B cell (primary cell): Measurements from ENCODE around the gene COMMD8. TPM values are rescaled to one million over a fixed set of nuclear protein-coding genes. Genes with fewer than 3 reads are reported as not detected.

ENCODE experiments used
- ATAC-seq: fragments of 200-7000 bp; cut with Tn5 transposase; one replicate; pipeline ENCODE4 v1.10.0; 2021; ENCODE audit warnings: low read depth, mild to moderate bottlenecking, moderate number of reproducible peaks, moderate library complexity
- CTCF ChIA-PET: fragments of 350-600 bp; sonication (Branson Sonifier 250); formaldehyde crosslinking; loops from one replicate; lab custom pipeline; 2021; ENCODE audit warnings: antibody characterized with exemption, inconsistent platforms; lab: Charles Lee
- POLR2A ChIA-PET: fragments of 350-600 bp; sonication (Branson Sonifier 250); formaldehyde crosslinking; loops from one replicate; lab custom pipeline; 2021; ENCODE audit warnings: antibody characterized with exemption; lab: Charles Lee
- DNase-seq: peaks from one replicate; pipeline ENCODE4 v3.0.0; 2013
- H2AFZ ChIP-seq: 2 replicates; pipeline ENCODE4 v1.6.1; 2012; ENCODE audit warnings: mild to moderate bottlenecking, low read depth, low read length; ENCODE audit not compliant: insufficient read depth, poor library complexity, severe bottlenecking
- H3K27ac ChIP-seq, 2 donors: 1 replicate in 1 of 2; 2 replicates in 1 of 2; pipeline ENCODE4 v1.5.1; 2012 to 2013; ENCODE audit warnings: low read length in 2 of 2, mild to moderate bottlenecking in 2 of 2, moderate library complexity in 1 of 2
- H3K27me3 ChIP-seq, 4 experiments: fragments of 200-600 bp in 1 of 4; sonication (generic) in 1 of 4; replicated peaks in 1 of 4; 1 replicate in 2 of 4; 2 replicates in 2 of 4; pipeline versions ENCODE4 v1.6.1 to v1.7.0; 2013 to 2016; ENCODE audit warnings: low read length in 3 of 4, mild to moderate bottlenecking in 2 of 4, mixed read lengths in 1 of 4, moderate library complexity in 1 of 4; ENCODE audit not compliant: insufficient read depth in 4 of 4, control insufficient read depth in 3 of 4; ENCODE audit errors: control extremely low read depth in 1 of 4
- H3K36me3 ChIP-seq, 2 experiments: replicated peaks in 1 of 2; 1 replicate in 1 of 2; 2 replicates in 1 of 2; pipeline versions ENCODE4 v1.6.1 to v1.7.1; 2013; ENCODE audit warnings: low read length in 1 of 2; ENCODE audit not compliant: insufficient read depth in 2 of 2, control insufficient read depth in 1 of 2; ENCODE audit errors: control extremely low read depth in 1 of 2, extremely low read depth in 1 of 2
- H3K4me1 ChIP-seq, 2 donors: fragments of 200-600 bp in 1 of 2; sonication (generic) in 1 of 2; 1 replicate in 1 of 2; 2 replicates in 1 of 2; pipeline versions ENCODE4 v1.5.1 to v1.6.1; 2013 to 2017; ENCODE audit warnings: low read length in 2 of 2; ENCODE audit not compliant: control insufficient read depth in 2 of 2, insufficient read depth in 2 of 2
- H3K4me2 ChIP-seq: replicated peaks from 2 replicates; pipeline ENCODE3; 2012; ENCODE audit warnings: mild to moderate bottlenecking, low read depth, low read length; ENCODE audit not compliant: poor library complexity, severe bottlenecking
- H3K4me3 ChIP-seq, 5 experiments: fragments of 200-600 bp in 1 of 5; sonication (generic) in 1 of 5; 1 replicate in 3 of 5; 2 replicates in 2 of 5; pipeline versions ENCODE4 v1.5.1 to v1.7.0; 2011 to 2016; ENCODE audit warnings: low read length in 4 of 5, mild to moderate bottlenecking in 4 of 5, low read depth in 2 of 5, control low read depth in 1 of 5, moderate library complexity in 1 of 5; ENCODE audit not compliant: insufficient read depth in 1 of 5; ENCODE audit errors: control extremely low read depth in 1 of 5, extremely low read depth in 1 of 5
- H3K79me2 ChIP-seq: fragments of 200-600 bp; sonication (generic); one replicate; pipeline ENCODE4 v1.6.0; 2016; ENCODE audit warnings: low read length; ENCODE audit not compliant: control insufficient read depth, insufficient read depth
- H3K9ac ChIP-seq: fragments of 200-600 bp; sonication (generic); 2 replicates; pipeline ENCODE4 v1.6.1; 2017; ENCODE audit warnings: mild to moderate bottlenecking, low read length, moderate library complexity
- H3K9me3 ChIP-seq, 3 donors: one replicate each; pipeline versions ENCODE4 v1.6.1 to v1.7.1; 2013; ENCODE audit warnings: low read length in 2 of 3; ENCODE audit not compliant: control insufficient read depth in 2 of 3, insufficient read depth in 1 of 3; ENCODE audit errors: control extremely low read depth in 1 of 3
- H4K20me1 ChIP-seq: 2 replicates; pipeline ENCODE4 v1.6.0; 2012; ENCODE audit warnings: mild to moderate bottlenecking, low read length; ENCODE audit not compliant: insufficient read depth, control insufficient read depth, poor library complexity, severe bottlenecking
- H3K27ac Mint-ChIP-seq: one replicate; pipeline ENCODE4 v1.8.0; 2021; ENCODE audit warnings: mixed read lengths
- H3K27me3 Mint-ChIP-seq: one replicate; pipeline ENCODE4 v1.8.0; 2021; ENCODE audit warnings: mixed read lengths
- H3K4me1 Mint-ChIP-seq: one replicate; pipeline ENCODE4 v1.8.0; 2021; ENCODE audit warnings: mixed read lengths
- H3K4me3 Mint-ChIP-seq: one replicate; pipeline ENCODE4 v1.8.0; 2021; ENCODE audit warnings: mixed read lengths
- H3K9me3 Mint-ChIP-seq: one replicate; pipeline ENCODE4 v1.8.0; 2022; ENCODE audit warnings: mixed read lengths; ENCODE audit not compliant: insufficient read depth
- CTCF ChIP-seq: fragments of 200-600 bp; IDR thresholded peaks from one replicate; pipeline ENCODE4 v1.8.0; 2022; ENCODE audit warnings: antibody characterized with exemption, mild to moderate bottlenecking
- EZH2 ChIP-seq: IDR thresholded peaks from 2 replicates; pipeline ENCODE4 v1.6.1; 2012; ENCODE audit warnings: borderline replicate concordance, low read depth, mild to moderate bottlenecking, moderate library complexity, low read length; ENCODE audit not compliant: insufficient read depth, poor library complexity, severe bottlenecking
- WGBS: methylation state at CpG from one replicate; pipeline ENCODE4 v1.1.5; 2013; ENCODE audit warnings: missing lambda C conversion rate; ENCODE audit not compliant: insufficient coverage; 5-methylcytosine and 5-hydroxymethylcytosine counted together
- intact Hi-C: fragments of 100-400 bp; cut with micrococcal nuclease; formaldehyde crosslinking; loops from one replicate; pipeline ENCODE4 v1.10.0; 2022
- polyA plus RNA-seq: library from polyadenylated mRNA; depleted of rRNA; stranded (reverse); fragments of >200 nt; gene quantifications from 2 replicates; pipeline ENCODE4 v1.2.3, GENCODE V29; 2012
- total RNA-seq, 2 donors: library from RNA; stranded (reverse); fragments of 120-200 nt in 1 of 2; gene quantifications; 1 replicate in 1 of 2; 2 replicates in 1 of 2; pipeline versions ENCODE4 v1.2.3 to v1.2.4, GENCODE V29; 2013 to 2022

Gene COMMD8
- total and polyA plus RNA-seq, 2 donors (not counting 1 experiment from before 2014, with no cell fraction given), result 5.5 to 15.2 TPM

- H3K27ac ChIP-seq, result peak overlapping the region; percentile 73 to 96
- peak overlapping the region; percentile 18 for H3K4me3 Mint-ChIP-seq
- ChIA-PET POLR2A (no interaction called here), CTCF (interaction anchor here (2.7 kb wide), 1 partner anchor 19 kb away, joined by 44 read pairs; the partner anchor contains the start of gene ATP10D)
- no peak overlapping the region for H3K4me3 ChIP-seq
- peaks cover 22 to 27% of the 10 kb centered on the region in 2 donors for H3K4me1 ChIP-seq
- no CpG with 5 or more reads among the region's 2 CpGs for WGBS
- no peaks in the 10 kb centered on the region for H3K9me3 Mint-ChIP-seq
- ATAC-seq, result peak; percentile 13
- H3K27ac Mint-ChIP-seq, result peak overlapping the region; percentile 77
- H3K4me1 Mint-ChIP-seq, result peaks cover 49% of the 10 kb centered on the region
- no peaks in the 10 kb centered on the region for H3K27me3 Mint-ChIP-seq
- no peak overlapping the region for H3K9ac ChIP-seq
- TF ChIP-seq CTCF (no peak), EZH2 (no peak)
- H3K4me2 ChIP-seq, result no peak overlapping the region
- H4K20me1 ChIP-seq, result no peaks in the 10 kb centered on the region
- H3K36me3 ChIP-seq, result no peaks in the 10 kb centered on the region
- peaks cover 29% of the 10 kb centered on the region for H3K79me2 ChIP-seq
- H3K9me3 ChIP-seq, result no peaks in the 10 kb centered on the region
- intact Hi-C loops, result no loop called here
- no peak overlapping the region for H2AFZ ChIP-seq
- DNase-seq, result peak; percentile 81
- H3K27me3 ChIP-seq, result no peaks in the 10 kb centered on the region
These were observed 1.5 kb upstream of the COMMD8 start for GRCh38 chr4:47465004-47465403.

GRCh38 chr4:47462799-47463234, 685 bp downstream of the COMMD8 start:
- H3K36me3 ChIP-seq, result peaks cover 2 to 5% of the 10 kb centered on the region in 2 experiments
- peak overlapping the region; percentile 66 to 89 (median 82) for H3K4me3 ChIP-seq
- DNase-seq, result no peak
- intact Hi-C loops, result loop anchor here (1.0 to 2.0 kb wide), 7 partner anchors 22 to 1368 kb away; partner anchors contain the start of genes ATP10D, NFXL1, OCIAD1 and SLAIN2
- WGBS, result 0% methylated on average over 1 of the region's 6 CpGs
- TF ChIP-seq CTCF (no peak), EZH2 (no peak)
- peak overlapping the region; percentile 91 for H3K4me3 Mint-ChIP-seq
- no peaks in the 10 kb centered on the region for H3K9me3 Mint-ChIP-seq
- H3K27me3 ChIP-seq, result no peaks in the 10 kb centered on the region
- no peak for ATAC-seq
- H3K27ac ChIP-seq, result peak overlapping the region; percentile 73 to 96
- ChIA-PET POLR2A (interaction anchor here (1.0 to 1.5 kb wide), 5 partner anchors 20 to 47 kb away, joined by 3 to 13 read pairs (median 4); partner anchors contain the start of gene ATP10D), CTCF (interaction anchor here (0.6 to 2.7 kb wide), 13 partner anchors 10 to 884 kb away, joined by 3 to 44 read pairs (median 4); partner anchors contain the start of gene ATP10D)
- H3K79me2 ChIP-seq, result peaks cover 29% of the 10 kb centered on the region
- no peaks in the 10 kb centered on the region for H3K9me3 ChIP-seq
- H2AFZ ChIP-seq, result peak overlapping the region; percentile 82
- H3K27me3 Mint-ChIP-seq, result no peaks in the 10 kb centered on the region
- H3K9ac ChIP-seq, result peak overlapping the region; percentile 76
- peak overlapping the region; percentile 76 for H3K4me2 ChIP-seq
- peaks cover 53% of the 10 kb centered on the region for H3K4me1 Mint-ChIP-seq
- H3K4me1 ChIP-seq, result peaks cover 22 to 27% of the 10 kb centered on the region in 2 donors
- peak overlapping the region; percentile 92 for H3K27ac Mint-ChIP-seq
- H4K20me1 ChIP-seq, result no peaks in the 10 kb centered on the region
